Neuronal stem cell (in vitro differentiated cells): ENCODE measurements around the gene ERH.

Source experiments
- DNase-seq: peaks from one replicate; pipeline ENCODE4 v3.0.0-alpha.2; 2013; ENCODE audit warnings: low spot score
- H2AFZ ChIP-seq: one replicate; pipeline ENCODE4 v1.6.1; 2013; ENCODE audit warnings: mild to moderate bottlenecking, low read length, inconsistent platforms
- H2AK5ac ChIP-seq: 2 replicates; pipeline ENCODE4 v1.6.1; 2013; ENCODE audit warnings: low read depth, mild to moderate bottlenecking, inconsistent platforms, low read length, moderate library complexity, mixed read lengths
- H2BK120ac ChIP-seq: 2 replicates; pipeline ENCODE4 v1.6.1; 2013; ENCODE audit warnings: low read depth, mild to moderate bottlenecking, inconsistent platforms, low read length, moderate library complexity, mixed read lengths
- H2BK12ac ChIP-seq: one replicate; pipeline ENCODE4 v1.6.1; 2013; ENCODE audit warnings: low read length, inconsistent platforms
- H2BK15ac ChIP-seq: 2 replicates; pipeline ENCODE4 v1.6.1; 2013; ENCODE audit warnings: mild to moderate bottlenecking, low read length, inconsistent platforms, mixed read lengths
- H2BK5ac ChIP-seq: one replicate; pipeline ENCODE4 v1.6.1; 2013; ENCODE audit warnings: inconsistent platforms, mild to moderate bottlenecking, low read length, moderate library complexity
- H3K14ac ChIP-seq: one replicate; pipeline ENCODE4 v1.6.1; 2013; ENCODE audit warnings: low read length, inconsistent platforms
- H3K18ac ChIP-seq: 2 replicates; pipeline ENCODE4 v1.6.1; 2013; ENCODE audit warnings: low read length, inconsistent platforms
- H3K23ac ChIP-seq: 2 replicates; pipeline ENCODE4 v1.6.1; 2013; ENCODE audit warnings: low read depth, mild to moderate bottlenecking, mixed read lengths, low read length, inconsistent platforms; ENCODE audit not compliant: poor library complexity
- H3K27ac ChIP-seq: replicated peaks from 3 replicates; pipeline ENCODE4 v1.5.1; 2013; ENCODE audit warnings: low read length, inconsistent platforms
- H3K27me3 ChIP-seq, 3 experiments: 2 replicates each; pipeline ENCODE4 v1.6.1; 2013; ENCODE audit warnings: low read length in 3 of 3, mild to moderate bottlenecking in 2 of 3, inconsistent platforms in 1 of 3, low read depth in 1 of 3, mixed read lengths in 1 of 3, moderate library complexity in 1 of 3; ENCODE audit not compliant: control insufficient read depth in 3 of 3, insufficient read depth in 3 of 3
- H3K36me3 ChIP-seq, 2 donors: replicated peaks in 1 of 2; 2 replicates each; pipeline ENCODE4 v1.6.1; 2013; ENCODE audit warnings: low read length in 2 of 2; ENCODE audit not compliant: control insufficient read depth in 2 of 2, insufficient read depth in 2 of 2
- H3K4ac ChIP-seq: 2 replicates; pipeline ENCODE4 v1.6.1; 2013; ENCODE audit warnings: inconsistent platforms, mild to moderate bottlenecking, low read length, moderate library complexity
- H3K4me1 ChIP-seq, 2 donors: 1 replicate in 1 of 2; 2 replicates in 1 of 2; pipeline ENCODE4 v1.6.1; 2013; ENCODE audit warnings: low read length in 2 of 2, low read depth in 1 of 2; ENCODE audit not compliant: control insufficient read depth in 2 of 2, insufficient read depth in 1 of 2
- H3K4me2 ChIP-seq: one replicate; pipeline ENCODE4 v1.6.1; 2013; ENCODE audit warnings: mild to moderate bottlenecking, low read length, inconsistent platforms; ENCODE audit not compliant: insufficient read depth, poor library complexity, severe bottlenecking
- H3K4me3 ChIP-seq, 2 donors: 2 replicates each; pipeline ENCODE4 v1.5.1; 2013; ENCODE audit warnings: low read length in 2 of 2, mild to moderate bottlenecking in 2 of 2, inconsistent platforms in 1 of 2, moderate library complexity in 1 of 2
- H3K79me1 ChIP-seq: one replicate; pipeline ENCODE4 v1.6.1; 2013; ENCODE audit warnings: low read depth, mild to moderate bottlenecking, inconsistent platforms, low read length, moderate library complexity
- H3K9ac ChIP-seq: one replicate; pipeline ENCODE4 v1.6.1; 2013; ENCODE audit warnings: mild to moderate bottlenecking, low read depth, low read length, inconsistent platforms; ENCODE audit not compliant: poor library complexity
- H3K9me3 ChIP-seq, 2 donors: replicated peaks in 1 of 2; 2 replicates each; pipeline versions ENCODE3 to v1.6.1; 2013; ENCODE audit warnings: low read length in 2 of 2, mild to moderate bottlenecking in 2 of 2, inconsistent platforms in 1 of 2, low read depth in 1 of 2, mixed read lengths in 1 of 2, moderate library complexity in 1 of 2; ENCODE audit not compliant: control insufficient read depth in 2 of 2, insufficient read depth in 1 of 2
- H4K8ac ChIP-seq: one replicate; pipeline ENCODE4 v1.6.1; 2013; ENCODE audit warnings: low read depth, mild to moderate bottlenecking, inconsistent platforms, low read length, moderate library complexity
- H4K91ac ChIP-seq: one replicate; pipeline ENCODE4 v1.6.1; 2013; ENCODE audit warnings: low read length, low read depth, mild to moderate bottlenecking, inconsistent platforms; ENCODE audit not compliant: poor library complexity
- WGBS, 2 donors: extraction: QIAGEN DNeasy Blood & Tissue Kit; methylation state at CpG; one replicate each; pipeline ENCODE4 v1.1.7; 2013; ENCODE audit warnings: missing lambda C conversion rate in 2 of 2, mixed read lengths in 1 of 2; ENCODE audit not compliant: insufficient read length in 2 of 2, insufficient replicate concordance in 1 of 2; ENCODE audit errors: extremely low coverage in 2 of 2; 5-methylcytosine and 5-hydroxymethylcytosine counted together

ERH gene

GRCh38 chr14:69355607-69356281 is 42.4 kb downstream of the ERH start:
- Histone ChIP-seq H3K14ac (no peak overlapping the region), H4K91ac (no peak overlapping the region), H3K79me1 (peaks cover 2% of the 10 kb centered on the region), H2AFZ (no peak overlapping the region), H3K27me3 (no peaks in the 10 kb centered on the region), H3K18ac (no peak overlapping the region), H2BK12ac (no peak overlapping the region), H3K4me2 (no peak overlapping the region), H2BK5ac (no peak overlapping the region), H2AK5ac (no peak overlapping the region), H3K4me3 (no peak overlapping the region), H3K4me1 (peaks cover 2 to 8% of the 10 kb centered on the region in 2 donors), H3K23ac (no peak overlapping the region), H2BK15ac (no peak overlapping the region), H2BK120ac (no peak overlapping the region), H3K9ac (no peak overlapping the region), H3K4ac (no peak overlapping the region), H4K8ac (no peak overlapping the region), H3K9me3 (no peaks in the 10 kb centered on the region), H3K27ac (no peak overlapping the region), H3K36me3 (peaks cover 0 to 12% of the 10 kb centered on the region in 2 donors)
- DNase-seq = no peak
- no CpG with 5 or more reads among the region's 6 CpGs for WGBS, 2 donors

GRCh38 chr14:69355154-69355597 is 42.9 kb downstream of the ERH start:
- Histone ChIP-seq H2BK120ac (no peak overlapping the region), H3K4me2 (no peak overlapping the region), H2BK15ac (no peak overlapping the region), H3K9ac (no peak overlapping the region), H2AFZ (no peak overlapping the region), H4K91ac (no peak overlapping the region), H2BK12ac (no peak overlapping the region), H2AK5ac (no peak overlapping the region), H3K36me3 (peaks cover 0 to 17% of the 10 kb centered on the region in 2 donors), H3K23ac (no peak overlapping the region), H2BK5ac (no peak overlapping the region), H3K18ac (no peak overlapping the region), H4K8ac (no peak overlapping the region), H3K27ac (no peak overlapping the region), H3K79me1 (peaks cover 2% of the 10 kb centered on the region), H3K4ac (no peak overlapping the region), H3K27me3 (no peaks in the 10 kb centered on the region), H3K14ac (no peak overlapping the region), H3K4me1 (peaks cover 2 to 8% of the 10 kb centered on the region in 2 donors), H3K4me3 (no peak overlapping the region), H3K9me3 (no peaks in the 10 kb centered on the region)
- DNase-seq = no peak
- no CpG with 5 or more reads among the region's 6 CpGs for WGBS, 2 donors

- no CpG with 5 or more reads among the region's 11 CpGs for WGBS, 2 donors
- no peak overlapping the region for H4K8ac ChIP-seq
- H3K4me1 ChIP-seq = peaks cover 2 to 8% of the 10 kb centered on the region in 2 donors
- H2BK5ac ChIP-seq = no peak overlapping the region
- no peaks in the 10 kb centered on the region for H3K9me3 ChIP-seq
- H3K23ac ChIP-seq = peak overlapping the region; percentile 48
- H3K18ac ChIP-seq = no peak overlapping the region
- peaks cover 0 to 17% of the 10 kb centered on the region in 2 donors for H3K36me3 ChIP-seq
- no peak overlapping the region for H3K14ac ChIP-seq
- H3K4ac ChIP-seq = no peak overlapping the region
- peaks cover 2% of the 10 kb centered on the region for H3K79me1 ChIP-seq
- H2AK5ac ChIP-seq = peak overlapping the region; percentile 48
- no peak overlapping the region for H2AFZ ChIP-seq
- no peak overlapping the region for H3K27ac ChIP-seq
- H2BK15ac ChIP-seq = no peak overlapping the region
- H3K4me2 ChIP-seq = no peak overlapping the region
- no peak overlapping the region for H4K91ac ChIP-seq
- peak overlapping the region in 1 of 2 donors; percentile 9 for H3K4me3 ChIP-seq
- no peaks in the 10 kb centered on the region for H3K27me3 ChIP-seq
- no peak overlapping the region for H3K9ac ChIP-seq
- no peak for DNase-seq
- H2BK120ac ChIP-seq = no peak overlapping the region
- no peak overlapping the region for H2BK12ac ChIP-seq
Observed at GRCh38 chr14:69354383-69355153, 43.5 kb downstream of the ERH start.

- no peak overlapping the region for H4K91ac ChIP-seq
- no peaks in the 10 kb centered on the region for H3K9me3 ChIP-seq
- no peak overlapping the region for H3K9ac ChIP-seq
- peaks cover 2 to 8% of the 10 kb centered on the region in 2 donors for H3K4me1 ChIP-seq
- no peak overlapping the region for H2BK5ac ChIP-seq
- no peaks in the 10 kb centered on the region for H3K27me3 ChIP-seq
- peak overlapping the region; percentile 20 for H3K18ac ChIP-seq
- no peak overlapping the region for H3K23ac ChIP-seq
- H2AK5ac ChIP-seq = no peak overlapping the region
- peaks cover 2% of the 10 kb centered on the region for H3K79me1 ChIP-seq
- H2AFZ ChIP-seq = no peak overlapping the region
- H2BK12ac ChIP-seq = no peak overlapping the region
- no peak for DNase-seq
- H3K4ac ChIP-seq = no peak overlapping the region
- no CpG with 5 or more reads among the region's 3 CpGs for WGBS, 2 donors
- no peak overlapping the region for H3K4me2 ChIP-seq
- H3K36me3 ChIP-seq = peaks cover 2 to 27% of the 10 kb centered on the region in 2 donors
- no peak overlapping the region for H3K4me3 ChIP-seq
- H3K27ac ChIP-seq = no peak overlapping the region
- H2BK15ac ChIP-seq = no peak overlapping the region
- no peak overlapping the region for H2BK120ac ChIP-seq
- no peak overlapping the region for H3K14ac ChIP-seq
- no peak overlapping the region for H4K8ac ChIP-seq
Observed at GRCh38 chr14:69353168-69353567, 44.9 kb downstream of the ERH start.
